C4-2B (cell line): ENCODE results near the gene TTC28.

ENCODE experiments used
- ZFX ChIP-seq: fragments of 450-650 bp; IDR thresholded peaks from 2 replicates; pipeline ENCODE4 v1.6.1; 2017
- TF ChIP-seq, protein P1 (sequence below): fragments of 450-650 bp; conservative IDR thresholded peaks from 2 replicates; pipeline ENCODE4 v1.5.1; 2017; ENCODE audit warnings: mild to moderate bottlenecking

DNA sequence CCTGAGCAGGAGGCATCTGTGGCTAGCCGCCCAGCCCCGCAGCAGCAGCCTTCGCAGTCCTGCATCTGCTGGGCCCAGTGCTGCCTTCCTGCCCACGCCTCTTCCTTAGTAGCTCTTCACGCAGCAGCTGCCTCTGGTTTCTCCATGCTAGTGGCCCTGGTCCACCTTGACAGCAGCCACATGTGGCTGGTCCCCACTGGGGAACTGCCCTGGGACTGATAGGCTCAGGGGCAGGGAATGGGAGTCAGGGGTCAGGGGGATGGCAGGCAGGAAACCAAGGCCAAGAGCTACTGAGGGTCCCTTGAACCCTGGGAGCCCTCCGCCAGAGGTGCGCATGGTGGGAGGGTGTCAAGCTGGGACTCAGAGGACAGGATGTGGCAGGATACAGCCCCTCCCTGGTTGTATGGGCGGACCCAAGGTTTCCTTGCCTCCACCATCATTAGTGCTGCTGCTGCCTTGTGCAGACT is 661.1 kb downstream of the TTC28 start:
- TF ChIP-seq, protein P1, sequence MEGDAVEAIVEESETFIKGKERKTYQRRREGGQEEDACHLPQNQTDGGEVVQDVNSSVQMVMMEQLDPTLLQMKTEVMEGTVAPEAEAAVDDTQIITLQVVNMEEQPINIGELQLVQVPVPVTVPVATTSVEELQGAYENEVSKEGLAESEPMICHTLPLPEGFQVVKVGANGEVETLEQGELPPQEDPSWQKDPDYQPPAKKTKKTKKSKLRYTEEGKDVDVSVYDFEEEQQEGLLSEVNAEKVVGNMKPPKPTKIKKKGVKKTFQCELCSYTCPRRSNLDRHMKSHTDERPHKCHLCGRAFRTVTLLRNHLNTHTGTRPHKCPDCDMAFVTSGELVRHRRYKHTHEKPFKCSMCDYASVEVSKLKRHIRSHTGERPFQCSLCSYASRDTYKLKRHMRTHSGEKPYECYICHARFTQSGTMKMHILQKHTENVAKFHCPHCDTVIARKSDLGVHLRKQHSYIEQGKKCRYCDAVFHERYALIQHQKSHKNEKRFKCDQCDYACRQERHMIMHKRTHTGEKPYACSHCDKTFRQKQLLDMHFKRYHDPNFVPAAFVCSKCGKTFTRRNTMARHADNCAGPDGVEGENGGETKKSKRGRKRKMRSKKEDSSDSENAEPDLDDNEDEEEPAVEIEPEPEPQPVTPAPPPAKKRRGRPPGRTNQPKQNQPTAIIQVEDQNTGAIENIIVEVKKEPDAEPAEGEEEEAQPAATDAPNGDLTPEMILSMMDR = no peak
- TF ChIP-seq ZFX = no peak
